ENCODE results near the gene SMG6.

DNA sequence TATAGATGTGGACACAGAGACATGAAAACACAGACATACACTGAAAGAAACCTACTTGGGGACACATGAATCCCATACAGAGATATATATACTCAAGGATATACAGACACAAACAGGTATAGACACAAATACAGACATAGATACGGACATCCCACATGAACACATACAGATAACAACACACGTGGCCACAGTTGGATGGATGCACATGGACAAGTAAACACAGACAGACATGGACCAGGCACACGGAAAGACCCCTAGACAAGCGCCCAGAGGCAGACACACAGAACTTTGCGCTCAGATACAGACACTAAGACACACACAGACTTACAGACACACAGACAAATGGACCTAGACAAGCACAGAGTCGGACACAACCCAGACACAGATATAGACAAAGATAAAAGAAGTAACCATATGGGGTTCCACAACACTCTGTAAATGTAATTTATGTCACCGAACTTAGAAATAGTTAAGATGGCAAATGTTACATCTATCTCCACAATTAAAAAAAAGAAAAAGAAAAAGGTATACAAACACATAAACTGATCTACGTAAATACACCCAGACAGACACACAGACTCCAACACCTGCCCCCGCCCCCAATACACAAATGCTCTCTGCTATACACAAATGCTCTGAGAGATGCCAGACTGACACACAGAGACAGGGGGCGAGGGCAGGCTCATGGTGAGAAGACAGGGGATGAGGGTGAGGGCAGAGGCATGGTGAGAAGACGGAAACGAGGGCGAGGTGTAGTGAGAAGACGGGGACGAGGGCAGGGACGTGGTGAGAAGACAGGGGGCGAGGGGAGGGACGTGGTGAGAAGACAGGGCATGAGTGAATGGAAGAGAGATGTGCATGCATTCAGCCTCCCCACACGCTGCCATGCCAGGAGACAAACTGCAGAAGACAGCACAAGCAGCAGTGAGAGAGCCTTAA is 118.3 kb downstream of the SMG6 start:
- TF ChIP-seq, protein P1, sequence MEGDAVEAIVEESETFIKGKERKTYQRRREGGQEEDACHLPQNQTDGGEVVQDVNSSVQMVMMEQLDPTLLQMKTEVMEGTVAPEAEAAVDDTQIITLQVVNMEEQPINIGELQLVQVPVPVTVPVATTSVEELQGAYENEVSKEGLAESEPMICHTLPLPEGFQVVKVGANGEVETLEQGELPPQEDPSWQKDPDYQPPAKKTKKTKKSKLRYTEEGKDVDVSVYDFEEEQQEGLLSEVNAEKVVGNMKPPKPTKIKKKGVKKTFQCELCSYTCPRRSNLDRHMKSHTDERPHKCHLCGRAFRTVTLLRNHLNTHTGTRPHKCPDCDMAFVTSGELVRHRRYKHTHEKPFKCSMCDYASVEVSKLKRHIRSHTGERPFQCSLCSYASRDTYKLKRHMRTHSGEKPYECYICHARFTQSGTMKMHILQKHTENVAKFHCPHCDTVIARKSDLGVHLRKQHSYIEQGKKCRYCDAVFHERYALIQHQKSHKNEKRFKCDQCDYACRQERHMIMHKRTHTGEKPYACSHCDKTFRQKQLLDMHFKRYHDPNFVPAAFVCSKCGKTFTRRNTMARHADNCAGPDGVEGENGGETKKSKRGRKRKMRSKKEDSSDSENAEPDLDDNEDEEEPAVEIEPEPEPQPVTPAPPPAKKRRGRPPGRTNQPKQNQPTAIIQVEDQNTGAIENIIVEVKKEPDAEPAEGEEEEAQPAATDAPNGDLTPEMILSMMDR (conservative IDR thresholded peaks at IDR 0.05 in 1 of 2, IDR thresholded peaks at IDR 0.05 in 1 of 2; ENCODE audit: extremely low read depth in 1 of 2, insufficient read depth in 1 of 2, low read depth in 1 of 2, low read length in 2 of 2) = no peak
- no peak for TF ChIP-seq EZH2 (IDR thresholded peaks at IDR 0.05; ENCODE audit: borderline replicate concordance, low read length)

Data from mammary epithelial cell (primary cell).